GM21390 (cell line): ENCODE data around the gene EFNA1.
"Not testable (repeated sequence)": the region's sequence is repeated elsewhere in the genome, so short reads cannot be mapped to it uniquely, and the experiment has no call there.

Experiments
- ATAC-seq: cut with Tn5 transposase; IDR thresholded peaks from one replicate; pipeline ENCODE4 v1.9.1; 2021; ENCODE audit not compliant: unreplicated experiment

The EFNA1 gene

DNA sequence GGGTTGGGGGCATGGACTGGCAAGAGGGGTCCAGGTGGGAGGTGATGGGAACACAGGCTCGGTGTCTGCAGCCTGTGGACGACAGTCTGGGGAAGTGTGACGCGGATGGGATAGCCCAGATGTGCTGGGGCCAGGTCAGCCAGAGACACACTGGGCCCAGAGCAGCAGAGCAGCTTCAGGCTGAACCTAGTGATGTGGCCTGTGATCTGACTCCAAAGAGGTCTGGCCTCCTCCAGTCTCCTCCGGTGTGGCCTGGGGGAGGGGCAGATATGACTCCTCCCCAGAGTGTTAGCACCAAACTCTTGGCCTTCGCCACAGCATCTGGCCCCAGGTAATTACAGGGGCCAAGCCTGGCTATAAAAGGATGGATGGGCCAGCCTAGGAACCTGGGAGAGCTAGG, 35.5 kb upstream of the EFNA1 start:
- no peak for ATAC-seq

DNA sequence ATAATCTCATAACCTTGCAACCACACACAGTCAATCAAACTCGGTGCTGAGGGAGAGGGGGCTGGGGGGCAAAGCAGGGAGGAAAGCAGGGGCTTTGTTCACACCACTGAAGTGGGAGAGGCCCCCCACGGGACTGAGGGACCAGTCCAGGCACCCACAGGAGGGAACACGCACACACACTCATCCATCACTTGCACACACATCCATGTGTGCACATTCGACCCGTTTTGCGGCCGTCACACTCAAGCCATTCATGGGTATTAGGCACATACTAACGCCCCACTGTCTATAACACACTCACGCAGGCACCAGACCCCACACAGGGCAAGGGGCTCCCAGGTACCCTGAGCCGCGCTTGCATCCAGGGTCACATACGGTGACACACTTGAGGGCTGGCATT, 35.0 kb upstream of the EFNA1 start:
- no peak for ATAC-seq

DNA sequence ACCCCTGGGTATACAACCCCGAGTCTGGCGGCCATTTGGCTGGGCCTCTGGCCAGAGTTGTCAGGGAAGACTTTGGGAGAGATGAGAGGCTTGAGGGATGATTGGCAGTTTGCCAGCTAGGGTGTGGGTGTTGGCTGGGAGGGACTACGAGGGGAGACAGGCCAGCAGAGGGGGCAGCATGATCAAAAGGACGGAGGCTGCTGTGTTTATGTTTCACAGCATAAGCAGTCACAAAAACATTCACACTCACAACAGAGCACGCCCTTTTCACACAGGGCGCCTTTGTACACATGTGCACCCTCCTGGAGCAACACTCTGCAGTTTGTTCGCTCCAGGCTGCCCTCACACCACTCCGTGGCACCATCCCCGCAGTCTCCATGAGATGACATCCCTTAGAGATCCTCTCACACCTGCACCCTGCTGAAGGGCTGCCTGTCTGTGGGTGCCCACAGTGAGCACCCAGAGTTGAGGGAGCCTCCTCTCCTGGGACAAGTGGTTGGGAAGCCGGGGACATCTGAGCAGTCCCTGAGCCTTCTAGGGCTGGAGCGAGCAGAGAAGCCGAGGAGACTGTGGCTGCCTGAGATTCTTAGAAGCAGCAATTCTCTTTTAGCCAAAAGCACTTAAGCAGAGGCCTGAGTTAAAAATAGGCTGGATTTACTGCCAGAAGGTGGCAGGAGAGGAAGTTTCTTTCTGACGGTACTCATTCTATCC, 33.6 kb upstream of the EFNA1 start:
- no peak for ATAC-seq

DNA sequence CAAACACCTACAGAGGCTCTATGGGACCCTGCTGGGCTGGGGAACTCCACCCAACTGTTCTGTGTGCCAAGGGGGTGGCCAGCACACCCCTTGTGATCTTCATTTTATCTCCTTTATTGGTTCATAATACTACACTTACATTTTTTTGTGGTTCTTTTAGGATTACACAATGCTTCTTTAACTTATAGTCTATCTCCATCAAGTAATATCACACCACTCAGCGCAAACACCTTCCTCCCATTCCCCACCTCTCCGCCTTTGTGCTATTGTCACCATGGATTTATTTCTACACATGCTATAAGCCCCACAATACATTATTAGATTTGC, 33.1 kb upstream of the EFNA1 start:
- no peak for ATAC-seq

- ATAC-seq: no peak
Observed at GRCh38 chr1:155099331-155099730, 28.3 kb upstream of the EFNA1 start.

DNA sequence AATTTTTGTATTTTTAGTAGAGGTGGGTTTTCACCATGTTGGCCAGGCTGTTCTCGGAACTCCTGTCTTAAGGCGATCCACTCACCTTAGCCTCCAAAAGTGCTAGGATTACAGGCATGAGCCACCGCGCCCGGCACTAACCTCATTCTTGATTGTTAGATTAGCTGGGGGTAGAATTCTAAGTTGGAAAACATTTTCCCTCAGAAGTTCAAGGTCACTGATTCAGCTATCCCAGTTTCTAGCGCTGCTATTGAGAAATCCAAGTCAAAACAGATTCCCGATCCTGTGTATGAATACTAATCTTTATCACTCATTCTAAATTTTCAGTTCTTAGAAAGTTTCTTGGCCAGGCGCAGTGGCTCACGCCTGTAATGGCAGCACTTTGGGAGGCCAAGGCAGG, 24.4 kb upstream of the EFNA1 start:
- ATAC-seq: no peak

- ATAC-seq: no peak
Observed at GRCh38 chr1:155104605-155105534, 22.8 kb upstream of the EFNA1 start.

DNA sequence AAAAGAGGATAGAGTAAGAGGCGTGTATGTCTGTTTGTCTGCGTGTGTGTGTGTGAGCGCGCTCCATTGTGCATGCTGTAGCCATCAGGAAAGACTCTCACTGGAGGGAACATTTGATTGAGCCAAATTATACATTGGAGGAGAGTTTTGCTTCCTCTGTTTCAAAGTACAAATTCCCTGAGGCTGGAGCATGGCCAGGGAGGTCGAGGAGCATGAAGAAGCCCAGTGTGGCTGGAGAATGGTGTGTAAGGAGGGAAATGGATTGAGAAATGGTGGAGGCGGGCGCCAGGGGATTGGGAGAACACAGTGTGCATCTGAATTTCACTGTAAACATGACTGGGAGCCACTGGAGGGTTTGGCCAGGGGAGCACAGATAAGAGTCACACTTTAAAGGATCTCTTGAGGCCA, 22.1 kb upstream of the EFNA1 start:
- no peak for ATAC-seq

DNA sequence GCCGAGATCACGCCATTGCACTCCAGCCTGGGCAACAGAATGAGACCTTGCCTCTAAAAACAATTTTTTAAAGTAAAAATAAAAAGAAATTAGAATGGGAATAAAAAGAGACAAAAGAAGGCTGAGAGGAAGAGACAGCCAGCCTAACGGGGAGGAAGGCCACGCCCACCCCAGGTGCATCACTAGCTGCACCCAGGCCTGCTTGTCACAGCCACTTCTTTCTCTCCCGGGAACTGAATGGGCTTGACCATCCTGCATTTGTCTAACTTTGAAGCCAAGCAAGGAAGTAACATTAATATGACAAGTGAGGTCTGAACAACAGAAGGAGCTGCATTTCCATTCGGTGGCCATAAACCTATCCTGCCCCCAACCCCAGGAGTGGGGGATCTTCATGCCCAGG, 20.8 kb upstream of the EFNA1 start:
- no peak for ATAC-seq

DNA sequence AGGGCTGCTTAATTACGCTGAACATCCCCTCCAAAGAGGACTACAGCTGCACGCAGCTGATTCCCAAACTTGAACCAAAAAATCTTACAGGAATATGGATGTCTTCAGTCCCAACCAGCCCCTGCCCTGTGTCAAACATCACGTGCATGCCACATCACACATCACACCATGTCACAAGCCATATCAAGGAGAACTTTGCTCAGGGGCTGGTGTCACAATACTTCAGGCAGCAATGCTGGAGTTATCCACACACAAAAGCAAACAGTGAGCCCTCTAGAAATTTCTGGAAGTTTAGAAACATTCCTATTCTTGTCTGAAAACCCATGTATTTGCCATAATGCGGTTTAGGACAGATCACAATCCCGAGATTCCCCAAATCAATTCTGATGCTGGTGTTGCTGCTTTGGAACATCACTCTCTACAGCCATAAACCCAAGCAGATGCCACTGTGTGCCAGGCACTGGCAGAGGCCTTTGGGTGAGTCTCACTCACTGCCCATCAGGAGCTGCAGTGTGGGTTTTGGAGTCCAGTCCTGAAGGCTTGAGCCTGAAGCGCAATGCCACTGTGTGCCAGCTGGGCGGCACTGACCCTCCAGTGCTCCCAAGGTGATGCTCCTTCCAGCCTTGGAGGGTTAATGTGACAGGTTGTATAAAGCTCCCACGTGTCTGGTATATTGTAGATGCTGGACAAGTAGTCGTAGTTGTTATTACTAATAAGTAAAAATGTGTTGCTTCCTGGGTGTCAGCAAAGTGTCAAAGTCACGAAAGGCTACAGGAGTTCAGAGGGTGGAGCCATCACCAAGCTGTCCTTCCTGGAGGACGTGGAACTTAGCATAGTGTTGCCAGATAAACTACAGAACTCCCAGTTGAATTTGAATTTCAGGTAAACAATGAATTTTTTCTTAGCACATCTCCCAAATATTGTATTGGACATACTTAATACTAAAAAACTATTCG, 20.1 kb upstream of the EFNA1 start:
- ATAC-seq: no peak

- ATAC-seq: no peak
Observed at GRCh38 chr1:155108296-155108695, 19.4 kb upstream of the EFNA1 start.

DNA sequence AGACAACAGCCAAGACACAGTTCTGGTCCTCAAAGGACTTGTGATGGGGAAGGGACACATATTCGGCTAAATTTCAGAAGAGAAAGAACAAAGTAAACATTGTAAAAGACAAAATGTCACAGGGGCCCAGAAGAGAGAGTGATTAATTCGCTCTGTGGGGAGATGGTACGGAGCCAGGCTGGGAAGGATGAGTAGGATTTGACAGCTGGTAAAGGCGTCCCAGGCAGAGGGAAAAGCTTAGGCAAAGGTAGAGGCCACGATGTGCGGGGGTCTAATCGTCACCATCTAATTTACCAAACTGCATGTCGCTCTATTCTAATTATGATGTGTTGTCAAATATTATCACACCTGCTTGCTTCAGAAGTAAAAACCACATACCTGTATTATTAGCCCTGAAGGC, 17.3 kb upstream of the EFNA1 start:
- no peak for ATAC-seq

DNA sequence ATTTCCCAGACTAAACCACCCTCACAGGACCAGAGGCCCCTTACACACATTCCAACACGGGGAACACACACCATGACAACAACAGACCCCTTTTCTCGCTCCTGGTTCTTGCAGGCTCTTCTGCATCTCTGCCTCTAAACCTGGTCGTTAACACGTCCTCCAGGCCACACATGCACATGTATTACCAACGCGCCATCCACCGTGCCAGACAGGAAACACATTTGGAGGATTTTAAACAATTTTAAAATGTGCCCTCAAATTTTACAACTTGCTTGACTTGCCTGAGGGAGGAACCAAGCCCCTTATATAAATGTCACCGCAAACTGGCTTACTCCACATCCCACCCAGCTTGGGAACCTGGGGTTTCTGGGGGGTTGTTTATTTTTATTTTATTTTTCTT, 16.9 kb upstream of the EFNA1 start:
- no peak for ATAC-seq

- no peak for ATAC-seq
Observed at GRCh38 chr1:155113450-155113980, 14.2 kb upstream of the EFNA1 start.

DNA sequence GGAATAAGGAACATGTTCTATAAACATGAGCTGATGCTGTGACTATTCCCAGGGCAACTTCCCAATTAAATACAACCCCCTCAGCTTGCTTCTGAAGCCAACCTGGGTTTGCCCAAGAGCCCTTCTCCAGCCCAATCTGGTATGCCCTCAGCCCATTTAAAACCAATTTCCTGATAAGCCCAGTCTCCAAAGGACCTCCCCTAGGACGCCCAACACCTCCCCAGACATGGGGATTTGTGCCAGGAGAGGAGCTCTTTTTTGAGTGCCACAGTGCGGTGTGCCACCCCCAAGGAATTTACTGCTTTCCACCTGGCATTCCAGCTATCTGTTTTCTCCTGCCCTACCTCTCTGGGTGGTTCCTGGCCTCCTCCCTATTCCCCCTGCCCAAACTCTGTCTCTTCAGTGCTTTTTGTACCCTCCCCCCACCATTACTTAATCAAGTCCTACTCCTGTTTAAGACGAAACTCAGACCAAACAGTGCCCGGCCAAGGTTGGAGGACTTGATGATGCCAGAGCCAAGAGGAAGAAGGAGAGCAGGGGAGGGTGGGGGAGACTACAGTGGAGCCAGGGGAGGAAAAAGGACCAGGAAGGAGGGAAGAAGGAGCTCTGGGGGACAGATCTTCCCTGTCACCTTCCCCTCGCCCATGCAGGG, 11.4 kb upstream of the EFNA1 start:
- no peak for ATAC-seq

DNA sequence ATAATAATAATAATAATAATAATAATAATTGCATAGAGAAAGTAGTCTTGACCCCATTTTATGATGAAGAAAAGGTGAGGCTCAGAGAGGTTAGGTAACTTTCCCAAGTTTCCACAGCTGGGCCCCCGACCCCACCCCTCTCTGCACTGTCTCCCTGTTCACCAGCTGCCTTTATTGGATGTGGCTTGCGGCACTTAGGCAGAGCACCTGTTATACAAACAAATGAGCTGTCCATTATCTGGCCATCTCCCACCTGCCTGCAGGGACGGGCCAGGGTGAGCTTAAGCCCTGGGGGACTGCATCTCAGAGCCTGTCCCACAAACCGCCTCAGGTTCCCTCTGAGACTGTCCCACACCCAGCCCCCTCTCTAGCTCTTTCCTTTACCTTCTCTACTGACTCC, 10.1 kb upstream of the EFNA1 start:
- ATAC-seq: no peak

- ATAC-seq: not testable (repeated sequence)
Observed at GRCh38 chr1:155118090-155118489, 9.6 kb upstream of the EFNA1 start.

GRCh38 chr1:155120253-155120652, 7.4 kb upstream of the EFNA1 start:
- no peak for ATAC-seq

DNA sequence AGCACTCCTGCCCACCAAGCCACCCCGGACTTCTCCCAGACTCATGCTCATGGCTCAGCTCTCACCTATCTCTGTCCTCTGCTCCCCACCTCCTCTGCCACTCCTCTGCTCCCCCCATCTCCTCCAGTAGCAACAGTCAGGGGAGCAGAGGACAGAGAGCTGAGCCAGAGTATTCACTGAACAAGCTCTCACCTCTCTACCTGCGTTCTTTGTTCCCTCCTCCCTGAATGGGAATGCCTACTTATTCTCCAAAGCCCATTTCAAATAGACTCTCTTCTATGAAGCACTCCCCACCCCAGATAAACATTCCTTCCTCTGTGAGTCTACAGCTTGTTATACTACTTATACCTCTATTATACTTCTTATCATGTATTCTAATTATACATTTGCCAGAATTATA, 6.4 kb upstream of the EFNA1 start:
- ATAC-seq: no peak

- ATAC-seq: no peak
Observed at GRCh38 chr1:155122308-155122707, 5.4 kb upstream of the EFNA1 start.

- no peak for ATAC-seq
Observed at GRCh38 chr1:155123801-155124200, 3.9 kb upstream of the EFNA1 start.
